Adrenal gland (tissue), 12 donors: ENCODE measurements around the gene EPB41L2. TPM values are rescaled to one million over a fixed set of nuclear protein-coding genes. Genes with fewer than 3 reads are reported as not detected.

Experiments used
- DNase-seq, 7 donors: peaks; one replicate each; pipeline ENCODE4 v3.0.0-alpha.2; 2019 to 2020
- H3K27ac ChIP-seq, 5 donors: fragments of 200-600 bp; sonication (generic) in 4 of 5; 1 replicate in 3 of 5; 2 replicates in 2 of 5; pipeline versions ENCODE4 v1.5.1 to v1.8.0; 2016 to 2020; ENCODE audit warnings: mild to moderate bottlenecking in 1 of 5
- H3K27me3 ChIP-seq: fragments of 200-600 bp; 2 replicates; pipeline ENCODE4 v1.8.0; 2021
- H3K36me3 ChIP-seq, 2 donors: fragments of 200-600 bp; replicated peaks in 1 of 2; 1 replicate in 1 of 2; 2 replicates in 1 of 2; pipeline versions ENCODE4 v1.5.1 to v1.8.0; 2018 to 2022
- H3K4me1 ChIP-seq, 2 donors: fragments of 200-600 bp; replicated peaks in 1 of 2; 1 replicate in 1 of 2; 2 replicates in 1 of 2; pipeline versions ENCODE4 v1.5.1 to v1.8.0; 2018 to 2021
- H3K4me3 ChIP-seq, 4 donors: fragments of 200-600 bp; sonication (generic) in 3 of 4; one replicate each; pipeline ENCODE4 v1.5.1; 2016 to 2018
- H3K9me3 ChIP-seq, 3 donors: fragments of 200-600 bp; sonication (generic) in 1 of 3; replicated peaks in 1 of 3; 1 replicate in 2 of 3; 2 replicates in 1 of 3; pipeline versions ENCODE4 v1.5.1 to v1.8.0; 2016 to 2021
- CTCF ChIP-seq, 6 experiments: fragments of 450-650 bp in 4 of 6; fragments of 200-600 bp in 2 of 6; sonication (generic) in 1 of 6; IDR thresholded peaks; 1 replicate in 5 of 6; 2 replicates in 1 of 6; pipeline versions ENCODE4 v1.5.1 to v1.8.0; 2016 to 2021; ENCODE audit warnings: antibody characterized with exemption in 6 of 6, mild to moderate bottlenecking in 2 of 6, moderate library complexity in 1 of 6
- POLR2A ChIP-seq, 2 donors: fragments of 450-650 bp; IDR thresholded peaks; one replicate each; pipeline ENCODE4 v1.6.1; 2017; ENCODE audit warnings: antibody characterized with exemption in 2 of 2, mild to moderate bottlenecking in 2 of 2, moderate library complexity in 1 of 2
- WGBS, 4 donors: extraction: QIAGEN DNeasy Blood & Tissue Kit in 2 of 4; methylation state at CpG; one replicate each; pipeline versions ENCODE4 v1.1.5 to v1.1.7; 2013 to 2017; 5-methylcytosine and 5-hydroxymethylcytosine counted together
- intact Hi-C, 2 donors: fragments of 100-400 bp; cut with DNase I; formaldehyde crosslinking; loops; one replicate each; pipeline versions ENCODE4 v1.14.1 to v1.15.0; 2022 to 2023
- polyA plus RNA-seq, 3 donors: library from polyadenylated mRNA; stranded (reverse); fragments of 200-250 nt in 2 of 3; fragments of 350-450 nt in 1 of 3; fragmentation: Illumina TruSeq in 1 of 3; extraction: RNeasy Lipid Tissue Mini Kit (QIAGEN cat#74804) in 1 of 3; gene quantifications; one replicate each; pipeline ENCODE4 v1.2.3, GENCODE V29; 2013 to 2014
- total RNA-seq, 9 donors: library from RNA; depleted of rRNA in 4 of 9; stranded (reverse); fragments of >200 nt in 4 of 9; fragments of 120-200 nt in 1 of 9; fragmentation: NEBNext Ultra II Directional in 1 of 9; extraction: Animal tissue kit (Norgen Biotek cat#: 25700) in 1 of 9; gene quantifications; one replicate each; pipeline versions ENCODE4 v1.1.0 to v1.2.4, GENCODE V29; 2013 to 2023
- donor health status: healthy with polysubstance abuse.
- donor health status: Bipolar disorder and iron deficiency.
- donor health status: DM: yes; HTN: yes; CAD: no.
- donor health status: DM: no; HTN: no; CAD: no.
- donor health status: DM: no; HTN: no; CAD: no.
- donor health status: DM: yes; HTN: yes; CAD: no.

Gene EPB41L2
- total and polyA plus RNA-seq, 12 donors, result 30.6 to 101 (median 82.4) TPM

DNA sequence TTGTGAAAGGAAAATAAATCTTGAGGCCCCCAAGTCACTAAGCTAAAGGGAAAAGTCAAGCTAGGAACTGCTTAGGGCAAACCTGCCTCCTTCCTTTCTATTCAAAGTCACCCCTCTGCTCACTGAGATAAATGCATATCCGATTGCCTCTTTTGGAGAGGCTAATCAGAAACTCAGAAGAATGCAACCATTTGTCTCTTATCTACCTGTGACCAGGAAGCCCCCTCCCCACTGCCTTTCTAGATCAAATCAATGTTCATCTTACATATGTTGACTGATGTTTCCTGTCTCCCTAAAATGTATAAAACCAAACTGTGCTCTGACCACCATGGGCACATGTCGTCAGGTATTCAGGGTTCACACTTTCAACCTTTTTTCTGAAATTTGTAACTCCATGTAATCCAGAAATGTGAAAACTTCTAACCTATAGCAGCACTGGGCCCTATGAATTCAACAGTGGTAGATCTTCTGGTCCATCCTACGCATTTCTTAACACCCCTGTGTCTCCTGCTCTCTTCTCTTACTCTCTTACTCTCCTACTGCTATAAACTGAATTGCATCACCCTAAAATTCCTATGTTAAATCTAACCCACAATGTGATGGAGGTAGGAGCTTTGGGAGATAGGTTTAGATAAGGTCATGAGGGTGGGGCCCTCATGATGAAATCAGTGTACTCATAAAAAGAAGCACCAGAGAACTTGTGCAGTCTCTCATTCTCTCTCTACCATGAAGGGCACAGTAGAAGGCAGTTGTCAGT, 89.3 kb downstream of the EPB41L2 start:
- Histone ChIP-seq H3K4me1 (peaks cover 0 to 15% of the 10 kb centered on the region in 2 donors), H3K27ac (no peak overlapping the region), H3K9me3 (no peaks in the 10 kb centered on the region), H3K36me3 (no peaks in the 10 kb centered on the region), H3K27me3 (no peaks in the 10 kb centered on the region), H3K4me3 (no peak overlapping the region)
- no peak for TF ChIP-seq POLR2A (IDR thresholded peaks at IDR 0.05)
- TF ChIP-seq CTCF (IDR thresholded peaks at IDR 0.05), result no peak
- WGBS, 4 donors, result 92 to 97% (median 96%) methylated on average over 3 of the region's 3 CpGs
- intact Hi-C loops, result no loop called here
- DNase-seq, result no peak

GRCh38 chr6:130971504-130971903, 91.5 kb downstream of the EPB41L2 start:
- H3K27ac ChIP-seq, result no peak overlapping the region
- no peak overlapping the region for H3K4me3 ChIP-seq
- no peak for TF ChIP-seq CTCF (IDR thresholded peaks at IDR 0.05)
- TF ChIP-seq POLR2A (IDR thresholded peaks at IDR 0.05), result no peak
- DNase-seq, result no peak
- H3K36me3 ChIP-seq, result no peaks in the 10 kb centered on the region
- H3K27me3 ChIP-seq, result no peaks in the 10 kb centered on the region
- H3K4me1 ChIP-seq, result peaks cover 0 to 28% of the 10 kb centered on the region in 2 donors
- intact Hi-C loops, result no loop called here
- 89 to 96% (median 93%) methylated on average over 3 of the region's 3 CpGs for WGBS, 4 donors
- no peaks in the 10 kb centered on the region for H3K9me3 ChIP-seq

GRCh38 chr6:130970839-130971410, 92.1 kb downstream of the EPB41L2 start:
- 88 to 95% (median 91%) methylated on average over 9 of the region's 9 CpGs for WGBS, 4 donors
- H3K27ac ChIP-seq, result peak overlapping the region in 1 of 5 donors; percentile 60
- no peak overlapping the region for H3K4me3 ChIP-seq
- no peaks in the 10 kb centered on the region for H3K9me3 ChIP-seq
- no peak for DNase-seq
- TF ChIP-seq CTCF (IDR thresholded peaks at IDR 0.05) (no peak), POLR2A (IDR thresholded peaks at IDR 0.05) (no peak)
- H3K27me3 ChIP-seq, result no peaks in the 10 kb centered on the region
- intact Hi-C loops, result no loop called here
- H3K36me3 ChIP-seq, result no peaks in the 10 kb centered on the region
- H3K4me1 ChIP-seq, result peaks cover 0 to 33% of the 10 kb centered on the region in 2 donors

GRCh38 chr6:130969791-130970491, 93.1 kb downstream of the EPB41L2 start:
- intact Hi-C loops, result no loop called here
- Histone ChIP-seq H3K4me1 (peaks cover 0 to 38% of the 10 kb centered on the region in 2 donors), H3K27ac (peak overlapping the region in 3 of 5 donors; percentile 16 to 64 (median 60)), H3K9me3 (no peaks in the 10 kb centered on the region), H3K27me3 (no peaks in the 10 kb centered on the region), H3K36me3 (no peaks in the 10 kb centered on the region), H3K4me3 (peak overlapping the region in 1 of 4 donors; percentile 30)
- TF ChIP-seq POLR2A (IDR thresholded peaks at IDR 0.05), result no peak
- TF ChIP-seq CTCF (IDR thresholded peaks at IDR 0.05), result no peak
- peak in 4 of 7 donors; percentile 13 to 36 (median 26) for DNase-seq
- 66 to 73% (median 69%) methylated on average over 8 of the region's 8 CpGs for WGBS, 4 donors
